Measurements from ENCODE around the gene NDE1.

NDE1 gene

DNA sequence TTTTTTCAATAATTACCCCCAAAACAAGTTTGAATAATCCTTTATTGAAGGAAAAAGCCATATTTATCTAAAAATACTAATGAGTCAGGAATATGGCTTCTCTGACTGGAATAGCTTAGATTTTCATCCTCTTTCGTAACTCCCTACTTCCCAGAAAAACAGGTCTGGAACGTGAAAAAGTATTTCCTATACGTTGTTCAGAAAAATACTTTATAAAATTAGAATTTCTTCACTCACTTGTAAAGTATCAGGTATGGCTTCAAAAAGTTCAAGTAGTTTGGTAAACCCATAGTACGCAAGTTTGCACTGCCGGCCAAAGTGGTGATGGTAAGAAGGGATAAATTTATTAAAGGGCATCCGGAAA lies 40.8 kb upstream of the NDE1 start:
- peaks cover 33% of the 10 kb centered on the region for H3K36me3 ChIP-seq (ENCODE audit: control insufficient read depth, insufficient read depth, low read length)
- TF ChIP-seq, protein P1, sequence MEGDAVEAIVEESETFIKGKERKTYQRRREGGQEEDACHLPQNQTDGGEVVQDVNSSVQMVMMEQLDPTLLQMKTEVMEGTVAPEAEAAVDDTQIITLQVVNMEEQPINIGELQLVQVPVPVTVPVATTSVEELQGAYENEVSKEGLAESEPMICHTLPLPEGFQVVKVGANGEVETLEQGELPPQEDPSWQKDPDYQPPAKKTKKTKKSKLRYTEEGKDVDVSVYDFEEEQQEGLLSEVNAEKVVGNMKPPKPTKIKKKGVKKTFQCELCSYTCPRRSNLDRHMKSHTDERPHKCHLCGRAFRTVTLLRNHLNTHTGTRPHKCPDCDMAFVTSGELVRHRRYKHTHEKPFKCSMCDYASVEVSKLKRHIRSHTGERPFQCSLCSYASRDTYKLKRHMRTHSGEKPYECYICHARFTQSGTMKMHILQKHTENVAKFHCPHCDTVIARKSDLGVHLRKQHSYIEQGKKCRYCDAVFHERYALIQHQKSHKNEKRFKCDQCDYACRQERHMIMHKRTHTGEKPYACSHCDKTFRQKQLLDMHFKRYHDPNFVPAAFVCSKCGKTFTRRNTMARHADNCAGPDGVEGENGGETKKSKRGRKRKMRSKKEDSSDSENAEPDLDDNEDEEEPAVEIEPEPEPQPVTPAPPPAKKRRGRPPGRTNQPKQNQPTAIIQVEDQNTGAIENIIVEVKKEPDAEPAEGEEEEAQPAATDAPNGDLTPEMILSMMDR (IDR thresholded peaks at IDR 0.05; ENCODE audit: insufficient read depth, low read length, poor library complexity, severe bottlenecking), result no peak
- H3K4me3 ChIP-seq (replicated peaks; ENCODE audit: low read depth, low read length), result no peak overlapping the region
- H3K27me3 ChIP-seq (replicated peaks; ENCODE audit: control insufficient read depth, insufficient read depth, low read length), result no peaks in the 10 kb centered on the region
- DNase-seq (ENCODE audit: extremely low read depth, insufficient read length), result no peak

DNA sequence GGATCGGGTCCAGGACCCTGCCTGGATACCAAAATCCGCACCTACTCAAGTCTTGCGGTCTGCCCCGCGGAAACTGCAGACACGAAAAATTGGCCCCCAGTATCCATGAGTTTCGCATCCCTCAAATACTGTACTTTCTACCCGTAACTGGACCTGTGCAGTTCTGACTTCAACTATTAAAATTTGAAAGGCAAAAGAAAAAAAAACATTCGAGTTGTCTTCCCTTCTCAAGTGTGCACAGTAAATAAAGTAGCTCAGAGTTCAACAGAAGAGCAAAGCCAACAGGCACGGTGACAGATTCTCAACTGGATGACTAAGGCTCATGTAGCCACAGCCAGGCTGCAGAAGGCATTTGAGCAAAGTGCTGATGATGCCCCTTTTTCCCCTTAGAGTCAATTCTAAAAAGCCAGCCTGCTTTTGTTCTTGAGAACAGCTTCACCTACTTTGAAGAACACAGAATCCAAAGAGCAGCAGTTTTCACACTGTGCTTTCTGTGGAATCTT lies 39.6 kb upstream of the NDE1 start:
- no peak overlapping the region for H3K4me3 ChIP-seq (replicated peaks; ENCODE audit: low read depth, low read length)
- no peaks in the 10 kb centered on the region for H3K27me3 ChIP-seq (replicated peaks; ENCODE audit: control insufficient read depth, insufficient read depth, low read length)
- peaks cover 27% of the 10 kb centered on the region for H3K36me3 ChIP-seq (ENCODE audit: control insufficient read depth, insufficient read depth, low read length)
- DNase-seq (ENCODE audit: extremely low read depth, insufficient read length), result no peak
- TF ChIP-seq, protein P1 (IDR thresholded peaks at IDR 0.05; ENCODE audit: insufficient read depth, low read length, poor library complexity, severe bottlenecking), result no peak

DNA sequence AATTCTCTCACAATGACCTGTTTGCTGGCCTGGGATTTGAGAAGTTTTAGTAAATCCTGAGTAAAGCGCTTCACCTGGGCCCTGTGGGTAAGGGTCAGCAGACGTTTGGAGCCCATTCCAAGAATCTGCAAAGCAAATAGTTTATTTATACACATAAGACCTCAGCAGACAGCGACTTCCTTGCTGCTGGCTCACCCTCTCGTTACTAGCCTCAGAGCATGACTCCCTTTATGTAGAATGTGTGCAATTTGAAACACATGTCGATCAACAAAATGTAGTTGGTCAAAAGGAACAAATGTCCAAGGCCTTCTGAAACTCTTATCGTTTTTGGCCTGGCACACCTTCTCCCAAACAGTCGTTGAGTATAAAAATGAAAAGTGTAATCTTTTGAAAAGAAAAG lies 38.4 kb upstream of the NDE1 start:
- Histone ChIP-seq H3K27me3 (replicated peaks; ENCODE audit: control insufficient read depth, insufficient read depth, low read length) (no peaks in the 10 kb centered on the region), H3K36me3 (ENCODE audit: control insufficient read depth, insufficient read depth, low read length) (peaks cover 22% of the 10 kb centered on the region), H3K4me3 (replicated peaks; ENCODE audit: low read depth, low read length) (no peak overlapping the region)
- no peak for DNase-seq (ENCODE audit: extremely low read depth, insufficient read length)
- TF ChIP-seq, protein P1 (IDR thresholded peaks at IDR 0.05; ENCODE audit: insufficient read depth, low read length, poor library complexity, severe bottlenecking), result no peak

DNA sequence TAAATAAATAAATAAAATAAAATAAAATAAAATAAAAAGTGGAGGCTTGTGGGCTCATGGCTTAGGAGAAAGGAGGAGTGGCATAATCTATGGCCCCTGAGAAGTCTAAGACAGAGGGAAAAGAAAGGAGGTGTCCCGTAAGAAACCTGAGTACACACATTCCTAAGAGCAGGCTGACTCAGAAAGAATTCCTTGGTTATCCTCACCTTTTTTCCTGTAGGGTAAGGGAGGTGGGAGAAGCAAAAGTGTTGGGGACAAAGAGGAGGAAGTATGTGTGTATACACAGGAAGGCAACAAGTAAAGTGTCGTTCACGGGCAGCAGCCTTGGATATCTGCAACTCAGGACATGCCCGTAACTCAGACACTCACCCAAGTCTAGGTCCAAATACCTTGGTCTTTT lies 36.4 kb upstream of the NDE1 start:
- no peak for DNase-seq (ENCODE audit: extremely low read depth, insufficient read length)
- H3K27me3 ChIP-seq (replicated peaks; ENCODE audit: control insufficient read depth, insufficient read depth, low read length), result no peaks in the 10 kb centered on the region
- TF ChIP-seq, protein P1 (IDR thresholded peaks at IDR 0.05; ENCODE audit: insufficient read depth, low read length, poor library complexity, severe bottlenecking), result no peak
- peaks cover 24% of the 10 kb centered on the region for H3K36me3 ChIP-seq (ENCODE audit: control insufficient read depth, insufficient read depth, low read length)
- no peak overlapping the region for H3K4me3 ChIP-seq (replicated peaks; ENCODE audit: low read depth, low read length)

DNA sequence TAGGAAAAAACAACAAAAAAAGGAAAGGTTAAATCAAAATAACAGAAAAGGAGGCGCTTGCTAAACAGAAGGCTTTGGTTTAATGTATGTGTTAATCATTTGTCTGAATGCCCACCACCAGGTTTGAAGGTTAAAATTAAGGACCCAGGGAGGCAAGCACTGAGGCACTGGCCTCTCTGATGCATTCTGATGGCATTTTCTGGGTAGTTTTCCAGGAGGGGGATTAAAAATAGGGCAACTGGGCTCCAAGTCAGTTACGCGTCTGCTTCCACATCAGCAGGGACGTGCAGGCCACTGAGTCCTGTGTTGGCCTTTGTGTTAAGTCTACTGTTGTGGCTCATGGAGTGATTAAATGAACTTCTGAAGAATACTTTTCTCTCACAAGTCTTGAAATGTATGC lies 34.0 kb upstream of the NDE1 start:
- TF ChIP-seq, protein P1 (IDR thresholded peaks at IDR 0.05; ENCODE audit: insufficient read depth, low read length, poor library complexity, severe bottlenecking), result no peak
- Histone ChIP-seq H3K36me3 (ENCODE audit: control insufficient read depth, insufficient read depth, low read length) (peaks cover 25% of the 10 kb centered on the region), H3K27me3 (replicated peaks; ENCODE audit: control insufficient read depth, insufficient read depth, low read length) (no peaks in the 10 kb centered on the region), H3K4me3 (replicated peaks; ENCODE audit: low read depth, low read length) (no peak overlapping the region)
- no peak for DNase-seq (ENCODE audit: extremely low read depth, insufficient read length)

Measured in GM06990 (cell line).